GM12873 (cell line): Measurements from ENCODE around the gene ZNF823.

Source experiments
- CTCF ChIP-seq: IDR thresholded peaks from 2 replicates; pipeline ENCODE4 v1.5.1; 2012; ENCODE audit warnings: low read depth, mild to moderate bottlenecking, moderate library complexity, low read length, control low read depth; ENCODE audit not compliant: insufficient read depth; ENCODE audit errors: missing control alignments

Gene ZNF823

GRCh38 chr19:11704626-11705025, 34.1 kb downstream of the ZNF823 start:
- TF ChIP-seq CTCF = no peak

GRCh38 chr19:11699931-11700794, 38.6 kb downstream of the ZNF823 start:
- TF ChIP-seq CTCF = peak; percentile 60

- TF ChIP-seq CTCF = no peak
Observed at GRCh38 chr19:11698231-11698630, 40.5 kb downstream of the ZNF823 start.

GRCh38 chr19:11697284-11697855, 41.4 kb downstream of the ZNF823 start:
- no peak for TF ChIP-seq CTCF

- no peak for TF ChIP-seq CTCF
Observed at GRCh38 chr19:11694533-11695439, 44.0 kb downstream of the ZNF823 start.

GRCh38 chr19:11693505-11694499, 44.9 kb downstream of the ZNF823 start:
- no peak for TF ChIP-seq CTCF
